Lower lobe of right lung (tissue), 2 donors: ENCODE results near the gene H2BK1. TPM values are rescaled to one million over a fixed set of nuclear protein-coding genes. Genes with fewer than 3 reads are reported as not detected.

Experiments
- ATAC-seq, 2 donors: fragments of 200-7000 bp; cut with Tn5 transposase; one replicate each; pipeline ENCODE4 v1.9.1; 2020 to 2022; ENCODE audit warnings: mild to moderate bottlenecking in 2 of 2, moderate library complexity in 2 of 2
- DNase-seq: peaks from one replicate; pipeline ENCODE4 v3.0.0-alpha.2; 2020
- H3K27ac ChIP-seq: fragments of 200-600 bp; one replicate; pipeline ENCODE4 v1.8.0; 2022
- H3K27me3 ChIP-seq: fragments of 200-600 bp; one replicate; pipeline ENCODE4 v1.8.0; 2022; ENCODE audit warnings: low read depth
- H3K36me3 ChIP-seq: fragments of 200-600 bp; one replicate; pipeline ENCODE4 v1.8.0; 2022; ENCODE audit warnings: mild to moderate bottlenecking
- H3K4me1 ChIP-seq: fragments of 200-600 bp; one replicate; pipeline ENCODE4 v1.8.0; 2022
- H3K4me3 ChIP-seq: fragments of 200-600 bp; one replicate; pipeline ENCODE4 v1.8.0; 2022; ENCODE audit warnings: mild to moderate bottlenecking
- H3K9me3 ChIP-seq: fragments of 200-600 bp; one replicate; pipeline ENCODE4 v1.8.0; 2022
- intact Hi-C: fragments of 100-400 bp; cut with DNase I; formaldehyde crosslinking; loops from one replicate; pipeline ENCODE4 v1.11.0; 2022
- total RNA-seq: library from RNA; stranded (reverse); fragmentation: NEBNext Ultra II Directional; extraction: Animal tissue kit (Norgen Biotek cat#: 25700); gene quantifications from one replicate; pipeline ENCODE4 v1.2.1, GENCODE V29; 2021
- TF ChIP-seq, protein P1 (sequence below): fragments of 200-600 bp; IDR thresholded peaks from one replicate; pipeline ENCODE4 v1.8.0; 2022; ENCODE audit warnings: antibody characterized with exemption, mild to moderate bottlenecking
- donor health status: DM: no; HTN: yes; CAD: no; lungs with severe emphysema.

Gene H2BK1
- total RNA-seq, 1 donor from 2014 or later: not detected

GRCh38 chr7:151178236-151178635 is 32.1 kb downstream of the H2BK1 start:
- DNase-seq: no peak
- no peak overlapping the region for H3K4me3 ChIP-seq
- H3K9me3 ChIP-seq: no peaks in the 10 kb centered on the region
- intact Hi-C loops: no loop called here
- TF ChIP-seq, protein P1, sequence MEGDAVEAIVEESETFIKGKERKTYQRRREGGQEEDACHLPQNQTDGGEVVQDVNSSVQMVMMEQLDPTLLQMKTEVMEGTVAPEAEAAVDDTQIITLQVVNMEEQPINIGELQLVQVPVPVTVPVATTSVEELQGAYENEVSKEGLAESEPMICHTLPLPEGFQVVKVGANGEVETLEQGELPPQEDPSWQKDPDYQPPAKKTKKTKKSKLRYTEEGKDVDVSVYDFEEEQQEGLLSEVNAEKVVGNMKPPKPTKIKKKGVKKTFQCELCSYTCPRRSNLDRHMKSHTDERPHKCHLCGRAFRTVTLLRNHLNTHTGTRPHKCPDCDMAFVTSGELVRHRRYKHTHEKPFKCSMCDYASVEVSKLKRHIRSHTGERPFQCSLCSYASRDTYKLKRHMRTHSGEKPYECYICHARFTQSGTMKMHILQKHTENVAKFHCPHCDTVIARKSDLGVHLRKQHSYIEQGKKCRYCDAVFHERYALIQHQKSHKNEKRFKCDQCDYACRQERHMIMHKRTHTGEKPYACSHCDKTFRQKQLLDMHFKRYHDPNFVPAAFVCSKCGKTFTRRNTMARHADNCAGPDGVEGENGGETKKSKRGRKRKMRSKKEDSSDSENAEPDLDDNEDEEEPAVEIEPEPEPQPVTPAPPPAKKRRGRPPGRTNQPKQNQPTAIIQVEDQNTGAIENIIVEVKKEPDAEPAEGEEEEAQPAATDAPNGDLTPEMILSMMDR: no peak
- H3K27me3 ChIP-seq: peaks cover 38% of the 10 kb centered on the region
- H3K36me3 ChIP-seq: no peaks in the 10 kb centered on the region
- H3K27ac ChIP-seq: no peak overlapping the region
- no peaks in the 10 kb centered on the region for H3K4me1 ChIP-seq
- ATAC-seq: no peak

DNA sequence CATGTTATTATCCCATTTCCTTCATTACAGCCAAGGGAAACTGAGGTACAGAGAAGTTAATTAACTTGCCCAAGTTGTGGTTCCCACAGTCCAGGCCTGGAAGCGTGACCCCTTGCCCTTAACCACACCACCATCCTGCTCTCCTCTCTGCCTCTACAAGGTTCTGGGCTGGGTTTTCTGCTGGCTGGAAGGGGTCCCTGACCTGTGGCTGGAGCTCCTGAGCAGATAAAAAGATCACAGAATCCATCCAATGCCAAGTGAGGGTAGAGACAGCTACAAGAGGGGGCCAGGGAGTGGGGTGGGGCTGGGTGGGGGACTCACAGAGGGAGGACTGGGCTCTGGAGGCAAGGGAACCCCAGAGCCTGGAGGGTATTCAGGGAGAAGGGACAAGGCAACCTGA is 33.0 kb downstream of the H2BK1 start:
- DNase-seq (no peak), ATAC-seq (no peak)
- Histone ChIP-seq H3K36me3 (no peaks in the 10 kb centered on the region), H3K27me3 (peaks cover 41% of the 10 kb centered on the region), H3K9me3 (no peaks in the 10 kb centered on the region), H3K4me3 (no peak overlapping the region), H3K4me1 (no peaks in the 10 kb centered on the region), H3K27ac (no peak overlapping the region)
- TF ChIP-seq, protein P1: no peak
- intact Hi-C loops: no loop called here

GRCh38 chr7:151176401-151176800 is 33.9 kb downstream of the H2BK1 start:
- intact Hi-C loops: no loop called here
- no peak for DNase-seq
- H3K9me3 ChIP-seq: no peaks in the 10 kb centered on the region
- no peak overlapping the region for H3K4me3 ChIP-seq
- no peaks in the 10 kb centered on the region for H3K4me1 ChIP-seq
- H3K36me3 ChIP-seq: no peaks in the 10 kb centered on the region
- H3K27me3 ChIP-seq: peaks cover 43% of the 10 kb centered on the region
- TF ChIP-seq, protein P1: no peak
- no peak for ATAC-seq
- no peak overlapping the region for H3K27ac ChIP-seq

DNA sequence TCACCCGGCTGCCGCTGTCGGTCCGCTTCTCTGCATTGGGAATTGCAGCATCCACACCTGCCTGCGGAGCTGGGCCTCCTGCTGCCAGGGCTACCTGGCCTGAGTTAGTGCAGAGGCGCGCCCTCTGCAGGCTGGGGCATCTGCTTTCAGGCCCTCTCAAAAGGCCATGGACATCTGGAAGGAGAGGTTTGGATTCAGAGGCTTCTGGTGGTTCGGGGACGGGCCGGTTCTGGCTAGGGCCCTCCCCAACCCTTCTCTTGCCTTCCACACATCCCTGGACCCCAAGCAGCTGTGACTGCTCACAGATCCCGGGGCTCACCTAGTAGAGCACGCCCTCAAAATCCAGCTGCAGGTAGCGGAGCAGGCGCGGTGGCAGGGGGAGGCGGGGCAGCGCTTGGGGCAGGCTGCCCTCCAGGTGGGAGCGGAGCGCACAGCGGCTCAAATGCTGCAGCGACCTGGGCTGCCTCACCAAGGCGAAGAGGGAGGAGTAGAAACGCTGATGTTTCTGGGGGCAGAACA is 34.4 kb downstream of the H2BK1 start:
- TF ChIP-seq, protein P1: no peak
- Histone ChIP-seq H3K36me3 (no peaks in the 10 kb centered on the region), H3K27ac (no peak overlapping the region), H3K4me1 (no peaks in the 10 kb centered on the region), H3K9me3 (no peaks in the 10 kb centered on the region), H3K4me3 (no peak overlapping the region), H3K27me3 (peaks cover 44% of the 10 kb centered on the region)
- intact Hi-C loops: no loop called here
- ATAC-seq (no peak), DNase-seq (no peak)

DNA sequence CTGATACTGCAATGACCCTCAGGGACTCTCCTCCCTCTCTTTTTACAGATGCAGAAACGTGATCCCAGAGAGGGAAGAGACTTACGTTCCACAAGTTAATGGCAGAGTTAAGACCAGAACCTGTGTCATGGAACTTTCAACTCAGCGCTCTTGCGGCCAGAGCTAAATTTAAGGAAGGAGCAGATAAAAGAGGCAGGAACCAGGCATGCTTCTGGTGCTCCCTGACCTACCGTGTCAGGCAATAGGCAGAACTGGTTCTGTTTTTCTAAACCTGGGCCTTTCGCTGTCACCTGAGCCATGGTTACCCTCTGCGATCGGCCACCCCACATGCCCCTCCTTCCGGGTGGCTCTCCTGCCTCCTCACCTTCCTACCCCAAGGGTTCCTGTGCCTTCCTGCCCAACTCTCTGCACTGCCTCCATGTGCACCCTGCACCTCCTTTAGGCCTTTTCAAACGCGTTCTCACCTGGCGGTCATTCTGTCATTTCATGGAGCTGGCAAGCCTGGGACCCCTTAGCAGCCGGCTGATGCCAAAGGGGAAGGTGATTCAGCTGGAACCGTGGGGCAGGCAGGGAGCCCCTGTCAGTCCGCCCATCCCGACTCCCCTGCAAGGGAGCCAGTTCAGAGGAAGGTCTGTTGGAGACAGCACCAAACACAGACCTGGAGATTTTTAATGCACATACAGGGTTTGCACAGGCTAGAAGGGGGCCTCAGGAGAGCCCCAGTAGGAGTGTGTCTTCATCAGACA is 35.1 kb downstream of the H2BK1 start:
- H3K9me3 ChIP-seq: no peaks in the 10 kb centered on the region
- ATAC-seq (no peak), DNase-seq (no peak)
- no peak overlapping the region for H3K4me3 ChIP-seq
- intact Hi-C loops: no loop called here
- TF ChIP-seq, protein P1: no peak
- H3K36me3 ChIP-seq: no peaks in the 10 kb centered on the region
- H3K27ac ChIP-seq: no peak overlapping the region
- H3K4me1 ChIP-seq: no peaks in the 10 kb centered on the region
- peaks cover 44% of the 10 kb centered on the region for H3K27me3 ChIP-seq
